GM12872 (cell line): Measurements from ENCODE around the gene ERN1.

Source experiments
- TF ChIP-seq, protein P1 (sequence below): IDR thresholded peaks from 3 replicates; pipeline ENCODE4 v1.5.1; 2011; ENCODE audit warnings: low read depth, mild to moderate bottlenecking, low read length, moderate library complexity; ENCODE audit not compliant: insufficient read depth

Gene ERN1

DNA sequence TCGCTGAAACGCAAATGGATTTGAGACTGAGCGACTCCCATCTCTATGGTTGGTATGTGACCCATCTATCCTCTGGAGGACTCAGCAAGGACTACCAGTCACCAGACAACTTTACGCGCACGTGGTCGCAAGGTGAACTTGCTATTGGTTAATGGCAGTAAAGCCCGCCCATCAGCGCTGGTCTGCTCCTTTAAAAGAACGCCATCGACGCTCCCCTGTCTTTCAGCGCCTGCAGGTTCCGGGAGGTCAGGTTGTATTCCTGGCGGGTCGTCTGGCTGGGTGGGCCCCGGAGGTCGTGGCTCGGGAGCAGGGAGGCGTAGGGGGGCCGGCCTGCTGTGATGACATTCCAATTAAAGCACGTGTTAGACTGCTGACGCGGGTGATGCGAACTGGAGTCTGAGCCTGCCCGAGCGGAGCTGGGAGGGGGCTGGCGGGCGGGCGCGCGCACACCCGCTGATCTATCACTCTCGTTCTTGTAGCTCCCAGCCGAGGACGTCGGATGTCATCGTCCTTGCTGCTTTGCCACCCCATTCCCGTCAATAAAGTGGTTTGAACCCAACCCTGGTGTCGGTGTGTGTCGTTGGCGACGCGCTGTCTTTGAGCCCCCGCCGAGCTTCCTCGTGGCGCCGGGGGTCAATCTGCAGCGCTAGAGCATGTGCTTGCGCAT, 15.9 kb upstream of the ERN1 start:
- TF ChIP-seq, protein P1, sequence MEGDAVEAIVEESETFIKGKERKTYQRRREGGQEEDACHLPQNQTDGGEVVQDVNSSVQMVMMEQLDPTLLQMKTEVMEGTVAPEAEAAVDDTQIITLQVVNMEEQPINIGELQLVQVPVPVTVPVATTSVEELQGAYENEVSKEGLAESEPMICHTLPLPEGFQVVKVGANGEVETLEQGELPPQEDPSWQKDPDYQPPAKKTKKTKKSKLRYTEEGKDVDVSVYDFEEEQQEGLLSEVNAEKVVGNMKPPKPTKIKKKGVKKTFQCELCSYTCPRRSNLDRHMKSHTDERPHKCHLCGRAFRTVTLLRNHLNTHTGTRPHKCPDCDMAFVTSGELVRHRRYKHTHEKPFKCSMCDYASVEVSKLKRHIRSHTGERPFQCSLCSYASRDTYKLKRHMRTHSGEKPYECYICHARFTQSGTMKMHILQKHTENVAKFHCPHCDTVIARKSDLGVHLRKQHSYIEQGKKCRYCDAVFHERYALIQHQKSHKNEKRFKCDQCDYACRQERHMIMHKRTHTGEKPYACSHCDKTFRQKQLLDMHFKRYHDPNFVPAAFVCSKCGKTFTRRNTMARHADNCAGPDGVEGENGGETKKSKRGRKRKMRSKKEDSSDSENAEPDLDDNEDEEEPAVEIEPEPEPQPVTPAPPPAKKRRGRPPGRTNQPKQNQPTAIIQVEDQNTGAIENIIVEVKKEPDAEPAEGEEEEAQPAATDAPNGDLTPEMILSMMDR = no peak

DNA sequence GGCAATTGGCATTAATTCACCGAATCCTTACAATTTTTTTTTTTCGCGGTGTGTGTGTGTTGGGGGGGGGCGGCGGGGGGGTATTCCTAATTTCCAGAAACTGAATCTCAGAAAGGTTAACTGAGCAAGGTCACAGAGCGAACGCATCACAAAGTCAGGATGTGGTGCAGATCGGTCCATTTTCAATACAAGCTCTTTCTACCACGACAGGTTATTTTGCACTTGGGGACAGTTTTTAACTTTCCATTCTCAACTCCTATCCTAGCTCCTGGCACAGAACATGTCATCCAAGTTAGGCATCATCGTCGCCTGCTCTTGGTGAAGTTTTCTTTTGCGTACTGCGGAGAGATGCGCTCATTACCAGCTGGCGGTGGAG, 15.4 kb upstream of the ERN1 start:
- TF ChIP-seq, protein P1 = no peak

DNA sequence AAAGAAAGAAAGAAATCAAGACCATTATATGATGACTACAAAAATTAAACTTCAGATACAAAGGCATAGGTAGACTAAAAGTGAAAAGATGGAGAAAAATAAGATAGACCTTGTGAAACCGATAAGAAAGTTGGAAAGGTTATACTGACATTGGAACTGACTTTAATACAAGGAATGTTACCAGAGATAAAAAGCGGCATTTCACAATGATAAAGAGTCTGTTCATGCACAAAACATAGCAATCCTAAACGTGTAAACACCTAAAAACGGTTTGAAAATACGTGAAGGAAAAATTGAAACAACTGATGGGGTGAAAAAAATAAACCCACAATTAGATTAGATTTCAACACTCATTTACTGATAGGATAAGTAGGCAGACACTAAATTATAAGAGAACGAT, 9.6 kb upstream of the ERN1 start:
- TF ChIP-seq, protein P1 = no peak

DNA sequence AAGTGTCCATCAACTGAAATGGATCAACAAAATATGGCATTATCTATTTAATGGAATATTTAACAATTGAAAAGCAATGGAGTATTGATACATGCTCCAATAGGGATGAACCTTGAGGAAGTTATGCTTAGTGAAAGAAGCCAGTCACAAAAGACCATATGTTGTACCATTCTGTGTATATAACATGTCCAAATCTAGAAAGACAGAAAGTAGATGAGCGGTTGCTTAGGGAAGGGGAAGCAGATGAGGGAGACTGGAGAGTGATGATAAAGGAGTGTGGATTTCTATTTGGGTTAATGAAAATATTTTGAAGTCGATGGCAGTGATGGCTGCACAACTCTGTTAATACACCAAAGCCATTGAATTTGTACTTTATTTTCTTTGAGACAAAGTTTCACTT, 8.5 kb upstream of the ERN1 start:
- TF ChIP-seq, protein P1 = no peak

DNA sequence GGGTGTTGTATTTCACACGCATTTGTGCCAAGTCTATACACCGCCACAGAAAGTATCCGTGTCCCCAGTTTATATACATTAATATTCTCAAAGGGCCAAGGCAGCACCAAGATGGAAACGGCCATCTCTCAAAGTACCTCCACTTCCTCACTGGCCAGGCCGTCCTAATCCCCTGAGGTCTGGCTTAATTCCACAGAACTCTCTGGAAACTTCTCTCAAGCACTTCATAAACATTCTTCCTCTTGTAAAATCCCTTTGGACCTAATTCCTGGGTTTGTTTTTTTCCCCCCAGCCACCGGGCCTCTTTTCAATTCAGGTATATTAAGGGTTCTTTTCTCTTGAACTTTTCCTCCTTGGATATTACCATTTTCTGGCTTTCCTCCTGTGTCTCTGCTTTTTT, 5.1 kb upstream of the ERN1 start:
- TF ChIP-seq, protein P1 = no peak

DNA sequence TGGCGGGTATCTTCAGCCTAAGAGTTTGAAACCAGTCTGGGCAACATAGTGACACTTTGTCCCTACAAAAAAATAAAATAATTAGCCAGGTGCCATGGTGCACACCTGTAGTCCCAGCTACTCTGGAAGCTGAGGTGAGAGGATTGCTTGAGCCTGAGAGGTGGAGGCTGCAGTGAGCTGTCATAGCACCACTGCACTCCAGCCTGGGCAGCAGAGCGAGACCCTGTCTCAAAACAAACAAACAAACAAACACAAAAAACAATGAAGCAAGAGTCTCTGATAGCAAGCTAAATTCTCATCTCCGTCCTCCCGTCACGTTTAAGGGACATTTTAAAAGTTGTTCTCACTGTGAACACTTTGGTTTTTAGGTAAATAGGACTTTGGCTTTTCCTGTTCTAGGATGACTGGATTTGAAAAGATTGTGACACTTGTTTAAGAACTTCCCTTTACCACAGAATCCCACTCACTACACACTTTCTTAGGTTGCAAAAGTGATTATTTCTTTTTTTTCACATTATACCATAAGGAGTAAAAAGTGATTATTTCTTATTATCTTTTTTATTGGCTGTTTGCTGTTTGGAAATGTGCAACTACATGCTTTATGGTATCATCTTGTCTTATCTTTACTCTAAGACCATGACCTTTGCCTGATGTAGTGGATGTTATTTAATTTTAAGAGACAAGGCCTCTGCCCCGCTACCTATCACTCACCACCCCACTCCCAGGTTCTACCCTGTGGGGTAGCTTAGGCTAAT, 4.4 kb upstream of the ERN1 start:
- TF ChIP-seq, protein P1 = no peak

DNA sequence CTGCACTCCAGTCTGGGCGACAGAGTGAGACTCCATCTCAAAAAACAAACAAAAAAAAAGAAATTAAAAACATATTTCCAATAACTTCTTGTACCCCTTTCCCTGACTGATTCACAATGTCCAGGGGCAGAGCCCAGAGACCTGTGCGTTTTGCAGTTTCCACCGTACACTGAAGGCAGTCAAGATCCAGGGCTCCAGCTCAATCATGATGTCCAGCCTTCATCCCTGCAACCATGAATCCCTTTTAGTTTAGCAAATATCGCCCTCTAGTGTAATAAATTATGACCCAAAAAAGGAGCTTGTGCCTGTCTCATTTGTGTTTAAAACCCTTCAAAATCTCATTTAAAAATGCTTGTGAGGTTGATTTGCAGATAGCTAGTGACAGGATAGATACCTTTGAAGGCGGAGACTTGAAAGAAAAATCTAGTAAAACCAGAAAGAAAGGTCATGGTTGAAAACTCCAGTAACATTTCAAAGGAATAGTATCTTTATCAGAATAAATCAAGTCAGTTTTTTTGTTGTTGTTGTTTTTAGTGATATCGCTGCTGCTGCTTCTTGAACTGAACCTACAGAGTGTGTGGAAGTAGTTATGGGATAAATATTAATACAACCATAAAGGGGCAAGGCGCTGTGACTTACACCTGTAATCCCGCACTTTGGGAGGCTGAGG, 3.7 kb upstream of the ERN1 start:
- TF ChIP-seq, protein P1 = peak; percentile 60
